ENCODE data around the gene ZSWIM6.

DNA sequence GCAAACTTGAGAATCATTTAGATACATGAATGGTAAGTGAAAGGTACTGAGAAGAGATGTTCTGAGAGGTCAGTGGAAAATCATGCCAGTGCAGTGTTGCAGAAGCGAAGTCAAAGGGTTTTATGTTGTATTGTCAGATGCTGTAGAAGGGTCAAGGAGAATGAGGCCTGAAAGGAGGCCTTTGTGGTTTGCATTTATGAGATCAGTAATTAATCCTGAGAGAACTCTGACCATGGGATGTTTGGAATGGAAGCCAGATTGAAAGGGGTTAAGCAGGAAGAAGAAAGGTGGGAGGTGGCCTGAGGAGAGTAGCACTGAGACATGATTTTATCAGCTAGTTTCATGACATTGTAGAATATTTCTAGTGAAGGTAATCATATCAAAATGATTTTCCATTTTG, 97.8 kb downstream of the ZSWIM6 start:
- TF ChIP-seq, protein P1, sequence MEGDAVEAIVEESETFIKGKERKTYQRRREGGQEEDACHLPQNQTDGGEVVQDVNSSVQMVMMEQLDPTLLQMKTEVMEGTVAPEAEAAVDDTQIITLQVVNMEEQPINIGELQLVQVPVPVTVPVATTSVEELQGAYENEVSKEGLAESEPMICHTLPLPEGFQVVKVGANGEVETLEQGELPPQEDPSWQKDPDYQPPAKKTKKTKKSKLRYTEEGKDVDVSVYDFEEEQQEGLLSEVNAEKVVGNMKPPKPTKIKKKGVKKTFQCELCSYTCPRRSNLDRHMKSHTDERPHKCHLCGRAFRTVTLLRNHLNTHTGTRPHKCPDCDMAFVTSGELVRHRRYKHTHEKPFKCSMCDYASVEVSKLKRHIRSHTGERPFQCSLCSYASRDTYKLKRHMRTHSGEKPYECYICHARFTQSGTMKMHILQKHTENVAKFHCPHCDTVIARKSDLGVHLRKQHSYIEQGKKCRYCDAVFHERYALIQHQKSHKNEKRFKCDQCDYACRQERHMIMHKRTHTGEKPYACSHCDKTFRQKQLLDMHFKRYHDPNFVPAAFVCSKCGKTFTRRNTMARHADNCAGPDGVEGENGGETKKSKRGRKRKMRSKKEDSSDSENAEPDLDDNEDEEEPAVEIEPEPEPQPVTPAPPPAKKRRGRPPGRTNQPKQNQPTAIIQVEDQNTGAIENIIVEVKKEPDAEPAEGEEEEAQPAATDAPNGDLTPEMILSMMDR (conservative IDR thresholded peaks at IDR 0.05; ENCODE audit: low read depth in 2 of 2) = no peak
- TF ChIP-seq JUNB (IDR thresholded peaks at IDR 0.05; ENCODE audit: unreplicated experiment) = no peak

Data from GM23338 (cell line).